ENCODE results near the gene KCNIP4.

Gene KCNIP4

DNA sequence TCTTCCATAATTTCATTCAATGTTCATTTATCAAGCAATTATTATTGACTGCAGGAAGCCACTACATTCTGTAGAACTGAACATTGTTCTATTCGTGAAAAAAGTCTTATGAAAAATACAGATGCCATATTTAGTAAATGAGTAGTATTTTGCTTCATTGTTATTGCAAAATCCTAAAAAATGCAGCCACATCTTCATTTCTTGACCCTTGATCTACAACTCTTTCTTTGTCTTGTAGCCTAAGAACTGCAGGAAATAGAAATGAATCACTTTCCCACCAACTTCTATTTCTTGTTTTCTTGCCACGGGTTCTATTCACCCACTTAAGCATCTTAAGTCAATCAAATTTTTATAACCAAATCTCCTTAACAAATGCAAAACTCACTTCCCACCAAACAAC is 63.3 kb downstream of the KCNIP4 start:
- Histone ChIP-seq H3K27me3 (ENCODE audit: insufficient read depth, poor library complexity, severe bottlenecking) (no peaks in the 10 kb centered on the region), H3K27ac (replicated peaks) (no peak overlapping the region), H3K4me3 (replicated peaks; ENCODE audit: insufficient read depth, low read length) (no peak overlapping the region)
- TF ChIP-seq GABPA (IDR thresholded peaks at IDR 0.05; ENCODE audit: low read depth): no peak
- no peak for TF ChIP-seq POLR2AphosphoS5 (IDR thresholded peaks at IDR 0.05; ENCODE audit: low read depth)
- no peak for TF ChIP-seq SPI1 (IDR thresholded peaks at IDR 0.05; ENCODE audit: borderline replicate concordance, low read depth)
- TF ChIP-seq, protein P1, sequence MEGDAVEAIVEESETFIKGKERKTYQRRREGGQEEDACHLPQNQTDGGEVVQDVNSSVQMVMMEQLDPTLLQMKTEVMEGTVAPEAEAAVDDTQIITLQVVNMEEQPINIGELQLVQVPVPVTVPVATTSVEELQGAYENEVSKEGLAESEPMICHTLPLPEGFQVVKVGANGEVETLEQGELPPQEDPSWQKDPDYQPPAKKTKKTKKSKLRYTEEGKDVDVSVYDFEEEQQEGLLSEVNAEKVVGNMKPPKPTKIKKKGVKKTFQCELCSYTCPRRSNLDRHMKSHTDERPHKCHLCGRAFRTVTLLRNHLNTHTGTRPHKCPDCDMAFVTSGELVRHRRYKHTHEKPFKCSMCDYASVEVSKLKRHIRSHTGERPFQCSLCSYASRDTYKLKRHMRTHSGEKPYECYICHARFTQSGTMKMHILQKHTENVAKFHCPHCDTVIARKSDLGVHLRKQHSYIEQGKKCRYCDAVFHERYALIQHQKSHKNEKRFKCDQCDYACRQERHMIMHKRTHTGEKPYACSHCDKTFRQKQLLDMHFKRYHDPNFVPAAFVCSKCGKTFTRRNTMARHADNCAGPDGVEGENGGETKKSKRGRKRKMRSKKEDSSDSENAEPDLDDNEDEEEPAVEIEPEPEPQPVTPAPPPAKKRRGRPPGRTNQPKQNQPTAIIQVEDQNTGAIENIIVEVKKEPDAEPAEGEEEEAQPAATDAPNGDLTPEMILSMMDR (IDR thresholded peaks at IDR 0.05; ENCODE audit: insufficient read depth, low read length): no peak
- TF ChIP-seq, protein P2, sequence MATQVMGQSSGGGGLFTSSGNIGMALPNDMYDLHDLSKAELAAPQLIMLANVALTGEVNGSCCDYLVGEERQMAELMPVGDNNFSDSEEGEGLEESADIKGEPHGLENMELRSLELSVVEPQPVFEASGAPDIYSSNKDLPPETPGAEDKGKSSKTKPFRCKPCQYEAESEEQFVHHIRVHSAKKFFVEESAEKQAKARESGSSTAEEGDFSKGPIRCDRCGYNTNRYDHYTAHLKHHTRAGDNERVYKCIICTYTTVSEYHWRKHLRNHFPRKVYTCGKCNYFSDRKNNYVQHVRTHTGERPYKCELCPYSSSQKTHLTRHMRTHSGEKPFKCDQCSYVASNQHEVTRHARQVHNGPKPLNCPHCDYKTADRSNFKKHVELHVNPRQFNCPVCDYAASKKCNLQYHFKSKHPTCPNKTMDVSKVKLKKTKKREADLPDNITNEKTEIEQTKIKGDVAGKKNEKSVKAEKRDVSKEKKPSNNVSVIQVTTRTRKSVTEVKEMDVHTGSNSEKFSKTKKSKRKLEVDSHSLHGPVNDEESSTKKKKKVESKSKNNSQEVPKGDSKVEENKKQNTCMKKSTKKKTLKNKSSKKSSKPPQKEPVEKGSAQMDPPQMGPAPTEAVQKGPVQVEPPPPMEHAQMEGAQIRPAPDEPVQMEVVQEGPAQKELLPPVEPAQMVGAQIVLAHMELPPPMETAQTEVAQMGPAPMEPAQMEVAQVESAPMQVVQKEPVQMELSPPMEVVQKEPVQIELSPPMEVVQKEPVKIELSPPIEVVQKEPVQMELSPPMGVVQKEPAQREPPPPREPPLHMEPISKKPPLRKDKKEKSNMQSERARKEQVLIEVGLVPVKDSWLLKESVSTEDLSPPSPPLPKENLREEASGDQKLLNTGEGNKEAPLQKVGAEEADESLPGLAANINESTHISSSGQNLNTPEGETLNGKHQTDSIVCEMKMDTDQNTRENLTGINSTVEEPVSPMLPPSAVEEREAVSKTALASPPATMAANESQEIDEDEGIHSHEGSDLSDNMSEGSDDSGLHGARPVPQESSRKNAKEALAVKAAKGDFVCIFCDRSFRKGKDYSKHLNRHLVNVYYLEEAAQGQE (IDR thresholded peaks at IDR 0.05; ENCODE audit: insufficient replicate concordance, low read depth): no peak
- no peak for DNase-seq (ENCODE audit: low read depth in 1 of 2, low spot score in 1 of 2)

DNA sequence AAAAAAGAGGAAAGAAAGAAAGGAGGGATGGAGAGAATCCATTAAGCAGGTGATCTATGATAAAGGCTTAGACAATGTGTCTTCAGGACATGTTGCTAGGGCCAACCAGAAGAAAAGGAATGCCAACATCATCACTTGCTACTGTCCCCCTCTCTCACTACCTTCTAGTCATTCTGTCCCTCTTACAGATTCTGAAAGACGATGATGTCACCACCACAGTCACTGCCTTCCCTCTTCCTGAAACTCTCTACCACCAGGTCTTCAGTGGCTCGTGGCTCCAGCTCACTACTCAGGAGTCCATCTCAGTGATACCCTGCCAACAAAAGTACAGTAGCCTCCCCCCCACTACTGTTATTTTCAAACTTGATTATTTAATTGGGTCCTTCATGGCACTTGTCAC is 64.0 kb downstream of the KCNIP4 start:
- no peak overlapping the region for H3K4me3 ChIP-seq (replicated peaks; ENCODE audit: insufficient read depth, low read length)
- TF ChIP-seq, protein P1 (IDR thresholded peaks at IDR 0.05; ENCODE audit: insufficient read depth, low read length): no peak
- TF ChIP-seq POLR2AphosphoS5 (IDR thresholded peaks at IDR 0.05; ENCODE audit: low read depth) (no peak), GABPA (IDR thresholded peaks at IDR 0.05; ENCODE audit: low read depth) (no peak), SPI1 (IDR thresholded peaks at IDR 0.05; ENCODE audit: borderline replicate concordance, low read depth) (no peak)
- TF ChIP-seq, protein P2 (IDR thresholded peaks at IDR 0.05; ENCODE audit: insufficient replicate concordance, low read depth): no peak
- no peak for DNase-seq (ENCODE audit: low read depth in 1 of 2, low spot score in 1 of 2)
- no peaks in the 10 kb centered on the region for H3K27me3 ChIP-seq (ENCODE audit: insufficient read depth, poor library complexity, severe bottlenecking)
- H3K27ac ChIP-seq (replicated peaks): no peak overlapping the region

DNA sequence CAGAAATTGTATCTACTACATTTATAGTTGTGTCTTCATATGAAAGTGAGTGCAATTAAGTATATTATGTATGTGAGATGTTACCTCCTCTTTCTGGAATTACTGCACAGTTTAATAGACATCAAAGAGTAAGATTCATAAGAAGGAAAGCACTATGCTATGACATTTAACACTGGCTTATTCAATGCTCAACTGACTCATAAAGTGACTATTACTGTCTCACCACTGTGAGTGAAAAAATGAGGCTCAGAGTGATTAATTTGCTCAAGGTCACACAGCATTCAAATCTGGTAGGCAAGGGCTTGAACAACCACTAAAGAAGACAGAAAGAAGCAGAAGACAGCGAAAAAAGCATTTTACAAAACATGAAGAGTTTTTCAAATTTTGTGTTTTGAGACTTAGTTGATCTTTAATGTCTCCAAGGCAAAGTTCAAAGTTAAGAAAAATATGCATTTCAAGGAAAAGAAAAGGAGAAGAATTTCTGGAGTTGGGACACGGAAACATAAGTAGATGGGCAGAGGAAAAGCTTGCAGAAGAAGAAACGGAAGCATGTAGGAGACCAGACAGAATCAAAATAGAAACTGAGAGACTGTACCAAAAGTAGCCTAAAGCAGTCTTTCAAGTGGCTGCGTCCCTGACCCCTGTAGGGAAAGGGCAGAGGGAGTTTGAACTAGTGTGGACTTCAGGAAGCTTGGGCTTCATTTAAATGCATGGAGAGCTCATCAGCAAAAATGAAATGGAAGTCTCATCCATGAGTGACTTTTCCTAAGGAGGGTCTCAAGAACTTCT is 66.3 kb downstream of the KCNIP4 start:
- Histone ChIP-seq H3K27ac (replicated peaks) (no peak overlapping the region), H3K4me3 (replicated peaks; ENCODE audit: insufficient read depth, low read length) (no peak overlapping the region), H3K27me3 (ENCODE audit: insufficient read depth, poor library complexity, severe bottlenecking) (no peaks in the 10 kb centered on the region)
- no peak for DNase-seq (ENCODE audit: low read depth in 1 of 2, low spot score in 1 of 2)
- TF ChIP-seq POLR2AphosphoS5 (IDR thresholded peaks at IDR 0.05; ENCODE audit: low read depth): no peak
- TF ChIP-seq, protein P2 (IDR thresholded peaks at IDR 0.05; ENCODE audit: insufficient replicate concordance, low read depth): no peak
- TF ChIP-seq, protein P1 (IDR thresholded peaks at IDR 0.05; ENCODE audit: insufficient read depth, low read length): no peak
- TF ChIP-seq GABPA (IDR thresholded peaks at IDR 0.05; ENCODE audit: low read depth): no peak
- TF ChIP-seq SPI1 (IDR thresholded peaks at IDR 0.05; ENCODE audit: borderline replicate concordance, low read depth): no peak

Data from HL-60 (cell line).